Prostate gland (tissue), 2 donors: Measurements from ENCODE around the gene GALNT2.

Source experiments
- POLR2A ChIP-seq: fragments of 450-650 bp; IDR thresholded peaks from one replicate; pipeline ENCODE4 v1.6.1; 2016; ENCODE audit warnings: antibody characterized with exemption, mild to moderate bottlenecking
- POLR2AphosphoS5 ChIP-seq: sonication (generic); formaldehyde crosslinking; IDR thresholded peaks from one replicate; pipeline ENCODE4 v1.6.1; 2017; ENCODE audit warnings: antibody characterized with exemption
- TF ChIP-seq, protein P1 (sequence below), 4 experiments: fragments of 200-600 bp in 2 of 4; fragments of 450-650 bp in 2 of 4; sonication (generic) in 2 of 4; IDR thresholded peaks; 1 replicate in 3 of 4; 2 replicates in 1 of 4; pipeline ENCODE4 v1.5.1; 2016 to 2019; ENCODE audit warnings: antibody characterized with exemption in 4 of 4, mild to moderate bottlenecking in 2 of 4, moderate library complexity in 2 of 4

DNA sequence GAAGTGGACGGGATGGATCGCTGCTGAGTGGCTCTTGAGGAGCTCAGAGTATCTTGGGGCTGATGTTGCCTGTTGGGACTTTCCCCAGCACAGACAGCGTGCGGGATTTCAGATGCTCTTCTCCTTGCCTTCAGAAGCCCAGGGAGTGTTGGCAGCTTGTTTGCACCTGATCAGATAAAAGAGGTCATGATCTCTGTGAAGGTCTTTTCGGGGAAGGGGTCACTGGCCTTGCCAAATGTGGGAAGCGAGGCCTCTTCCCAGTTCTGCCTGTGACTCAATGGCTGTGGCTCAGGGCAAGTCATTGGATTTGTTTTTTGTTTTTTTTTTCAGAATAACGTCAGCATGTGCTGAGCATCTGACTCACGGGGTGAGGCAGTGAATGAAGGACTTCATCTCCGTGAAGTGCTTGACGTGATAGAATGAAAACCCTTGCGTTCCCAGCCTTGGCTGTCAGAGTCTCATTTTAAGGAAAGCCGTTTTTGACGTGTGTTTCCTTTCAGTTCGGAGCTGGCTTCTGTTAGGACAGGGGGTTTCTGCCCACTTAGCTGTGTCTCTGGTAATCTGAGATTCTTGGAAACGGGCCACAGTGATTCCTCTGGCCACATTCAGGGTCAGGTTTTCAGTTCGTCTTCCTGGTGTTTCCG lies 46.7 kb downstream of the GALNT2 start:
- peak; percentile 5 for TF ChIP-seq POLR2AphosphoS5
- no peak for TF ChIP-seq POLR2A
- TF ChIP-seq, protein P1, sequence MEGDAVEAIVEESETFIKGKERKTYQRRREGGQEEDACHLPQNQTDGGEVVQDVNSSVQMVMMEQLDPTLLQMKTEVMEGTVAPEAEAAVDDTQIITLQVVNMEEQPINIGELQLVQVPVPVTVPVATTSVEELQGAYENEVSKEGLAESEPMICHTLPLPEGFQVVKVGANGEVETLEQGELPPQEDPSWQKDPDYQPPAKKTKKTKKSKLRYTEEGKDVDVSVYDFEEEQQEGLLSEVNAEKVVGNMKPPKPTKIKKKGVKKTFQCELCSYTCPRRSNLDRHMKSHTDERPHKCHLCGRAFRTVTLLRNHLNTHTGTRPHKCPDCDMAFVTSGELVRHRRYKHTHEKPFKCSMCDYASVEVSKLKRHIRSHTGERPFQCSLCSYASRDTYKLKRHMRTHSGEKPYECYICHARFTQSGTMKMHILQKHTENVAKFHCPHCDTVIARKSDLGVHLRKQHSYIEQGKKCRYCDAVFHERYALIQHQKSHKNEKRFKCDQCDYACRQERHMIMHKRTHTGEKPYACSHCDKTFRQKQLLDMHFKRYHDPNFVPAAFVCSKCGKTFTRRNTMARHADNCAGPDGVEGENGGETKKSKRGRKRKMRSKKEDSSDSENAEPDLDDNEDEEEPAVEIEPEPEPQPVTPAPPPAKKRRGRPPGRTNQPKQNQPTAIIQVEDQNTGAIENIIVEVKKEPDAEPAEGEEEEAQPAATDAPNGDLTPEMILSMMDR (IDR thresholded peaks at IDR 0.05), result no peak
